GM12878 (cell line): ENCODE data around the gene POU5F1. TPM values are rescaled to one million over a fixed set of nuclear protein-coding genes. Genes with fewer than 3 reads are reported as not detected.

Experiments used
- ATAC-seq: fragments of 200-7000 bp; cut with Tn5 transposase; 3 replicates; pipeline ENCODE4 v1.9.1; 2020; ENCODE audit warnings: mild to moderate bottlenecking, moderate library complexity
- BruUV-seq: library from RNA; stranded (reverse); fragments of 400-500 nt; replicated peaks from 2 replicates; lab custom pipeline; 2021; lab: Mats Ljungman, UMichigan
- CTCF ChIA-PET: fragments of 300-600 bp; sonication (Branson Sonifier 250); formaldehyde crosslinking; extraction: SDS; loops from one replicate; lab custom pipeline; 2021; ENCODE audit warnings: inconsistent platforms; lab: Yijun Ruan, JAX
- POLR2A ChIA-PET: fragments of 350-600 bp; formaldehyde crosslinking; extraction: SDS; loops from one replicate; lab custom pipeline; 2021; ENCODE audit warnings: inconsistent platforms; lab: Charles Lee
- RAD21 ChIA-PET: fragments of 300-600 bp; sonication (Branson Sonifier 250); formaldehyde crosslinking; loops from one replicate; lab custom pipeline; 2023; ENCODE audit warnings: antibody characterized with exemption; ENCODE audit not compliant: unreplicated experiment; lab: Charles Lee
- SMC1A ChIA-PET: fragments of 300-600 bp; sonication (Branson Sonifier 250); formaldehyde crosslinking; loops from one replicate; lab custom pipeline; 2023; ENCODE audit not compliant: unreplicated experiment, uncharacterized antibody; lab: Charles Lee
- DNase-seq: peaks from one replicate; pipeline ENCODE4 v3.0.0-alpha.2; 2011; ENCODE audit warnings: low read depth, low spot score
- FAIRE-seq: peaks from 3 replicates; lab custom pipeline; 2011; peaks lifted over from hg19 to GRCh38; lab: Jason Lieb, UNC
- H2AFZ ChIP-seq: 2 replicates; pipeline ENCODE4 v1.6.0; 2011; ENCODE audit warnings: low read depth, low read length, control low read depth; ENCODE audit not compliant: control insufficient read depth
- H3K27ac ChIP-seq: 2 replicates; pipeline ENCODE4 v1.5.1; 2011; ENCODE audit warnings: control low read depth; ENCODE audit not compliant: control insufficient read depth, insufficient read depth
- H3K27me3 ChIP-seq, 2 experiments: replicated peaks in 1 of 2; 2 replicates each; pipeline versions ENCODE4 v1.6.0 to v1.6.1; 2011; ENCODE audit warnings: low read length in 1 of 2; ENCODE audit not compliant: control insufficient read depth in 2 of 2, insufficient read depth in 2 of 2
- H3K36me3 ChIP-seq, 2 experiments: 2 replicates each; pipeline ENCODE4 v1.5.1; 2011; ENCODE audit warnings: low read length in 1 of 2; ENCODE audit not compliant: control insufficient read depth in 2 of 2, insufficient read depth in 2 of 2
- H3K4me1 ChIP-seq: 2 replicates; pipeline ENCODE4 v1.6.1; 2011; ENCODE audit warnings: mild to moderate bottlenecking, low read length, moderate library complexity, mixed read lengths; ENCODE audit not compliant: control insufficient read depth, insufficient read depth
- H3K4me2 ChIP-seq: 2 replicates; pipeline ENCODE4 v1.6.0; 2011; ENCODE audit warnings: control low read depth; ENCODE audit not compliant: control insufficient read depth, insufficient read depth
- H3K4me3 ChIP-seq: fragments of 200-600 bp; sonication (generic); 2 replicates; pipeline ENCODE4 v1.5.1; 2016
- H3K79me2 ChIP-seq: 2 replicates; pipeline ENCODE4 v1.6.0; 2011; ENCODE audit warnings: low read length; ENCODE audit not compliant: control insufficient read depth, insufficient read depth
- H3K9ac ChIP-seq: 2 replicates; pipeline ENCODE4 v1.8.0; 2011; ENCODE audit warnings: low read length, control low read depth, mixed read lengths; ENCODE audit not compliant: control insufficient read depth, insufficient read depth
- H3K9me3 ChIP-seq: replicated peaks from 3 replicates; pipeline ENCODE4 v1.5.1; 2011; ENCODE audit warnings: mild to moderate bottlenecking, low read length; ENCODE audit not compliant: control insufficient read depth, insufficient read depth
- H4K20me1 ChIP-seq: 2 replicates; pipeline ENCODE4 v1.6.0; 2011; ENCODE audit not compliant: control insufficient read depth, insufficient read depth
- ATF3 ChIP-seq: IDR thresholded peaks from 2 replicates; pipeline ENCODE4 v1.6.1; 2011; ENCODE audit warnings: low read depth, mild to moderate bottlenecking, low read length, moderate library complexity, borderline replicate concordance; ENCODE audit errors: extremely low read depth
- ATF7 ChIP-seq: fragments of 450-650 bp; IDR thresholded peaks from 2 replicates; pipeline ENCODE4 v1.6.1; 2016; ENCODE audit warnings: low read depth, mild to moderate bottlenecking
- BACH1 ChIP-seq: fragments of 450-650 bp; IDR thresholded peaks from 2 replicates; pipeline ENCODE4 v1.6.1; 2017; ENCODE audit warnings: mild to moderate bottlenecking, borderline replicate concordance
- BCL3 ChIP-seq: IDR thresholded peaks from 2 replicates; pipeline ENCODE4 v1.6.1; 2011; ENCODE audit warnings: borderline replicate concordance, low read depth, mild to moderate bottlenecking, moderate library complexity, low read length; ENCODE audit not compliant: insufficient read depth, poor library complexity, severe bottlenecking
- BRCA1 ChIP-seq: IDR thresholded peaks from 2 replicates; pipeline ENCODE4 v1.6.1; 2011; ENCODE audit warnings: low read depth, low read length, improper control_type of control experiment
- CEBPZ ChIP-seq: fragments of 150-350 bp; IDR thresholded peaks from 2 replicates; pipeline ENCODE4 v1.6.1; 2016; ENCODE audit warnings: low read depth, low read length
- CREM ChIP-seq: IDR thresholded peaks from 2 replicates; pipeline ENCODE4 v1.6.1; 2014; ENCODE audit warnings: antibody characterized with exemption, low read depth
- E2F8 ChIP-seq: fragments of 450-650 bp; IDR thresholded peaks from 2 replicates; pipeline ENCODE4 v1.6.1; 2018; ENCODE audit warnings: mild to moderate bottlenecking, low read depth, moderate library complexity; ENCODE audit not compliant: partially characterized antibody
- IKZF1 ChIP-seq: fragments of 450-650 bp; conservative IDR thresholded peaks from 2 replicates; pipeline ENCODE4 v1.6.1; 2017; ENCODE audit warnings: antibody characterized with exemption, mild to moderate bottlenecking
- KAT2A ChIP-seq: conservative IDR thresholded peaks from 2 replicates; pipeline ENCODE4 v1.6.1; 2011; ENCODE audit warnings: low read depth, low read length; ENCODE audit not compliant: control insufficient read depth
- KDM1A ChIP-seq: fragments of 200-600 bp; sonication (generic); IDR thresholded peaks from 2 replicates; pipeline ENCODE4 v1.6.1; 2016; ENCODE audit warnings: borderline replicate concordance
- RELB ChIP-seq: fragments of 450-650 bp; IDR thresholded peaks from 2 replicates; pipeline ENCODE4 v1.6.1; 2017; ENCODE audit warnings: low read depth, mild to moderate bottlenecking, moderate library complexity
- STAT1 ChIP-seq: fragments of 450-650 bp; conservative IDR thresholded peaks from 2 replicates; pipeline ENCODE4 v1.6.1; 2014; ENCODE audit warnings: antibody characterized with exemption, mild to moderate bottlenecking
- TBL1XR1 ChIP-seq: IDR thresholded peaks from 2 replicates; pipeline ENCODE4 v1.6.1; 2012; ENCODE audit warnings: low read depth, low read length, improper control_type of control experiment
- WGBS: methylation state at CpG from one replicate; pipeline ENCODE4 v1.1.6; 2016; ENCODE audit warnings: low lambda C conversion rate; ENCODE audit not compliant: insufficient replicate concordance, insufficient coverage; ENCODE audit errors: missing lambda C conversion rate; 5-methylcytosine and 5-hydroxymethylcytosine counted together
- in situ Hi-C: fragments of 300-500 bp; cut with MboI; formaldehyde crosslinking; loops from 9 replicates; pipeline ENCODE4 v1.14.3; 2018; ENCODE audit warnings: mixed read lengths
- intact Hi-C: fragments of 100-400 bp; cut with micrococcal nuclease; formaldehyde crosslinking; loops from one replicate; pipeline ENCODE4 v1.14.2; 2022; ENCODE audit not compliant: unreplicated experiment
- polyA plus RNA-seq, 11 experiments: library from polyadenylated mRNA; depleted of rRNA in 4 of 11; unstranded in 6 of 11; stranded (reverse) in 5 of 11; fragments of >200 nt; fragmentation: Nextera tagmentation in 4 of 11; fragmentation: Illumina TruSeq in 1 of 11; extraction: Ambion mirVana in 4 of 11; extraction: Trizol in 1 of 11; gene quantifications; 1 replicate in 1 of 11; 2 replicates in 10 of 11; pipeline versions ENCODE4 v1.2.1 to v1.2.3, GENCODE V29; 2011 to 2016; ENCODE audit warnings: inconsistent platforms in 2 of 11, missing spikeins in 2 of 11, low read depth in 1 of 11
- total RNA-seq, 4 experiments: library from RNA; depleted of rRNA in 3 of 4; stranded (reverse); fragments of >200 nt in 3 of 4; fragmentation: Illumina TruSeq in 1 of 4; extraction: Trizol in 1 of 4; gene quantifications; 2 replicates each; pipeline versions ENCODE4 v1.2.1 to v1.2.3, GENCODE V29; 2013 to 2021

The POU5F1 gene
- total and polyA plus RNA-seq, 10 of the 15 experiments (the other 5 are each of a cell fraction or from before 2014, with no cell fraction given), result 1.4 to 5.5 (median 3.2) TPM

DNA sequence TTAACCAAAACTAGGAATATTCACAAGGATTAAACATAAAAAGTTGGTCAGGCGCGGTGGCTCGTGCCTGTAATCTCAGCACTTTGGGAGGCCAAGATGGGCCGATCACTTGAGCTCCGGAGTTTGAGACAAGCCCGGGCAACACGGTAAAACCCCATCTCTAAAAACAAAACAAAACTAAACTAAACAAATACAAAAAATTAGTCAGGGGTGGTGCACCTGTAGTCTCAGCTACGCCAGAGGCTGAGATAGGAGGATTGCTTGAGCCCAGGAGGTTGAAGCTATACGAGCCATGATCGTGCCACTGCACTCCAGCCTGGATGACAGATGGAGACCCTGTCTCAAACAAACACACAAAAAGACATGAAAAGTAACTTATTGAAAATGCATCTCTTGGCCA lies 34.8 kb downstream of the POU5F1 start:
- Histone ChIP-seq H3K4me2 (no peak overlapping the region), H3K27ac (no peak overlapping the region), H3K27me3 (no peaks in the 10 kb centered on the region), H3K9me3 (no peaks in the 10 kb centered on the region; the same call in 2 of the 3 replicates), H4K20me1 (no peaks in the 10 kb centered on the region), H3K36me3 (no peaks in the 10 kb centered on the region), H3K4me1 (peaks cover 3% of the 10 kb centered on the region), H3K4me3 (no peak overlapping the region), H3K79me2 (no peaks in the 10 kb centered on the region), H2AFZ (no peak overlapping the region), H3K9ac (no peak overlapping the region)
- ChIA-PET CTCF (interaction anchor here (1.0 to 22.9 kb wide), 6 partner anchors 20 to 231 kb away, joined by 3 to 326 read pairs (median 4); no protein-coding TSS in a partner anchor), POLR2A (interaction anchor here (0.6 kb wide), 1 partner anchor 435 kb away, joined by 3 read pairs; no protein-coding TSS in a partner anchor), SMC1A (interaction anchor here (0.7 to 5.8 kb wide), 3 partner anchors 9 to 59 kb away, joined by 3 to 52 read pairs (median 5); no protein-coding TSS in a partner anchor), RAD21 (interaction anchor here (0.7 to 1.6 kb wide), 5 partner anchors 57 to 231 kb away, joined by 4 to 13 read pairs (median 4); no protein-coding TSS in a partner anchor)
- WGBS, result 26% methylated on average over 10 of the region's 10 CpGs
- DNase-seq (no peak), ATAC-seq (peak; percentile 62), FAIRE-seq (no peak)
- no TSS peak for BruUV-seq
- in situ Hi-C loops, result loop anchor here (5.0 kb wide), 2 partner anchors 57 to 232 kb away; no protein-coding TSS in a partner anchor
- intact Hi-C loops, result loop anchor here (2.0 kb wide), 1 partner anchor 231 kb away; no protein-coding TSS in a partner anchor
- TF ChIP-seq E2F8, result no peak
- no peak for TF ChIP-seq TBL1XR1
- TF ChIP-seq CEBPZ, result no peak
- no peak for TF ChIP-seq KAT2A
- no peak for TF ChIP-seq RELB
- no peak for TF ChIP-seq KDM1A
- TF ChIP-seq CREM, result no peak
- TF ChIP-seq IKZF1, result no peak
- no peak for TF ChIP-seq BRCA1
- TF ChIP-seq ATF3, result no peak
- no peak for TF ChIP-seq BACH1
- no peak for TF ChIP-seq BCL3
- no peak for TF ChIP-seq ATF7
- no peak for TF ChIP-seq STAT1
